ENCODE data around the gene CFAP74. TPM values are rescaled to one million over a fixed set of nuclear protein-coding genes. Genes with fewer than 3 reads are reported as not detected.

The CFAP74 gene
- total RNA-seq, 2 donors from 2014 or later = under 0.01 TPM; not detected in 1

GRCh38 chr1:1895060-1895418 is 108.5 kb downstream of the CFAP74 start:
- H3K27ac ChIP-seq = peak overlapping the region in 1 of 4 donors; percentile 12
- ATAC-seq (no peak), DNase-seq (no peak)

GRCh38 chr1:1894354-1895059 is 109.1 kb downstream of the CFAP74 start:
- no peak overlapping the region for H3K4me3 ChIP-seq

More at GRCh38 chr1:1895060-1895418, 108.5 kb downstream of the CFAP74 start:
- intact Hi-C loops (cut with DNase I) = no loop called here
- H3K36me3 ChIP-seq (replicated peaks in 1 of 2; ENCODE audit: insufficient read depth in 1 of 2, low read depth in 2 of 2) = no peaks in the 10 kb centered on the region
- no peaks in the 10 kb centered on the region for H3K27me3 ChIP-seq
- H3K4me3 ChIP-seq = no peak overlapping the region
- WGBS, 2 donors = 18 to 38% methylated on average over 4 to 10 of the region's 10 CpGs
- no peak for TF ChIP-seq POLR2A (IDR thresholded peaks at IDR 0.05)
- TF ChIP-seq CTCF (IDR thresholded peaks at IDR 0.05) = no peak
- H3K9me3 ChIP-seq = no peaks in the 10 kb centered on the region
- H3K4me1 ChIP-seq = peaks cover 36% of the 10 kb centered on the region

GRCh38 chr1:1893997-1894353 is 109.6 kb downstream of the CFAP74 start:
- 60 to 95% methylated on average over 1 to 2 of the region's 2 CpGs for WGBS, 2 donors

More at GRCh38 chr1:1894354-1895059, 109.1 kb downstream of the CFAP74 start:
- Histone ChIP-seq H3K36me3 (replicated peaks in 1 of 2; ENCODE audit: insufficient read depth in 1 of 2, low read depth in 2 of 2) (no peaks in the 10 kb centered on the region), H3K4me1 (peaks cover 37% of the 10 kb centered on the region), H3K9me3 (no peaks in the 10 kb centered on the region), H3K27ac (peak overlapping the region in 1 of 4 donors; percentile 12), H3K27me3 (no peaks in the 10 kb centered on the region)
- TF ChIP-seq POLR2A (IDR thresholded peaks at IDR 0.05) = no peak
- no peak for TF ChIP-seq CTCF (IDR thresholded peaks at IDR 0.05)
- 5 to 14% methylated on average over 13 to 14 of the region's 14 CpGs for WGBS, 2 donors
- ATAC-seq (no peak), DNase-seq (peak in 3 of 4 donors; percentile 30 to 61 (median 52))
- intact Hi-C loops (cut with DNase I) = no loop called here

GRCh38 chr1:1893291-1893985 is 110.1 kb downstream of the CFAP74 start:
- Histone ChIP-seq H3K9me3 (no peaks in the 10 kb centered on the region), H3K27ac (no peak overlapping the region), H3K27me3 (no peaks in the 10 kb centered on the region), H3K36me3 (replicated peaks in 1 of 2; ENCODE audit: insufficient read depth in 1 of 2, low read depth in 2 of 2) (no peaks in the 10 kb centered on the region), H3K4me3 (no peak overlapping the region), H3K4me1 (peaks cover 48% of the 10 kb centered on the region)
- 87 to 88% methylated on average over 11 to 19 of the region's 19 CpGs for WGBS, 2 donors
- ATAC-seq (no peak), DNase-seq (no peak)
- TF ChIP-seq POLR2A (IDR thresholded peaks at IDR 0.05) (no peak), CTCF (IDR thresholded peaks at IDR 0.05) (no peak)
- intact Hi-C loops (cut with DNase I) = no loop called here

More at GRCh38 chr1:1893997-1894353, 109.6 kb downstream of the CFAP74 start:
- intact Hi-C loops (cut with DNase I) = no loop called here
- H3K27ac ChIP-seq = no peak overlapping the region
- no peaks in the 10 kb centered on the region for H3K36me3 ChIP-seq (replicated peaks in 1 of 2; ENCODE audit: insufficient read depth in 1 of 2, low read depth in 2 of 2)
- no peaks in the 10 kb centered on the region for H3K27me3 ChIP-seq
- H3K4me1 ChIP-seq = peaks cover 42% of the 10 kb centered on the region
- no peak for DNase-seq
- no peak overlapping the region for H3K4me3 ChIP-seq
- no peaks in the 10 kb centered on the region for H3K9me3 ChIP-seq
- no peak for TF ChIP-seq CTCF (IDR thresholded peaks at IDR 0.05)
- no peak for TF ChIP-seq POLR2A (IDR thresholded peaks at IDR 0.05)
- ATAC-seq = no peak
